PC-3 (cell line): ENCODE results near the gene STK32C.
"Not testable (repeated sequence)": the region's sequence is repeated elsewhere in the genome, so short reads cannot be mapped to it uniquely, and the experiment has no call there.

Experiments
- CTCF ChIP-seq: fragments of 300-600 bp; sonication (generic); conservative IDR thresholded peaks from 2 replicates; pipeline ENCODE4 v1.5.1; 2017; ENCODE audit warnings: antibody characterized with exemption, low read depth, mild to moderate bottlenecking, low read length
- EZH2phosphoT487 ChIP-seq: fragments of 300-600 bp; sonication (generic); IDR thresholded peaks from 2 replicates; pipeline ENCODE4 v1.6.1; 2018; ENCODE audit warnings: mild to moderate bottlenecking, antibody characterized with exemption, low read length, borderline replicate concordance

DNA sequence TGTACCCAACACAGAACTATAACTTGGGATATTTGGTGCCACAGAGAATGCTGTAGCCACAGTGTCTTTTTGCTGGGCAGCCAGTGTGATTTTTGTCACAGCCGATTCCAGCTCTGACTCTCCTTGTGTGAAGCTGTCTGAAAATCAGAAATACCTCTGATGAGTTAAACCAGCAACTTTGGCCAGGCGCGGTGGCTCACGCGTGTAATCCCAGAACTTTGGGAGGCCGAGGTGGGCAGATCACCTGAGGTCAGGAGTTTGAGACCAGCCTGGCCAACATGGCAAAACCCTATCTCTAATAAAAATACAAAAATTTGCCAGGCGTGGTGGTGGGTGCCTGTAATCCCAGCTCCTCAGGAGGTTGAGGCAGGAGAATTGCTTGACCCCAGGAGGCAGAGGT, 30.1 kb upstream of the STK32C start:
- not testable (repeated sequence) for TF ChIP-seq CTCF, EZH2phosphoT487
